IMR-90 (cell line): ENCODE measurements around the gene DAAM1.

ENCODE experiments used
- CEBPB ChIP-seq: IDR thresholded peaks from 2 replicates; pipeline ENCODE4 v1.6.1; 2012; ENCODE audit warnings: low read depth, low read length, improper control_type of control experiment
- CHD1 ChIP-seq: IDR thresholded peaks from 2 replicates; pipeline ENCODE4 v1.6.1; 2012; ENCODE audit warnings: low read depth, low read length, improper control_type of control experiment
- CTCF ChIP-seq: conservative IDR thresholded peaks from 2 replicates; pipeline ENCODE4 v1.5.1; 2012; ENCODE audit warnings: mild to moderate bottlenecking, low read depth, low read length, improper control_type of control experiment
- ELK1 ChIP-seq: fragments of 150-350 bp; IDR thresholded peaks from 2 replicates; pipeline ENCODE4 v1.6.1; 2016; ENCODE audit warnings: low read depth, mild to moderate bottlenecking, low read length, moderate library complexity, borderline replicate concordance
- FOS ChIP-seq: fragments of 150-350 bp; IDR thresholded peaks from 2 replicates; pipeline ENCODE4 v1.6.1; 2016; ENCODE audit warnings: low read depth, low read length
- MAFK ChIP-seq: IDR thresholded peaks from 2 replicates; pipeline ENCODE4 v1.6.1; 2012; ENCODE audit warnings: low read depth, low read length, improper control_type of control experiment
- MAZ ChIP-seq: IDR thresholded peaks from 2 replicates; pipeline ENCODE4 v1.6.1; 2012; ENCODE audit warnings: low read depth, mild to moderate bottlenecking, low read length, improper control_type of control experiment, moderate library complexity, borderline replicate concordance
- MXI1 ChIP-seq: IDR thresholded peaks from 2 replicates; pipeline ENCODE4 v1.6.1; 2012; ENCODE audit warnings: low read depth, mild to moderate bottlenecking, low read length, moderate library complexity, borderline replicate concordance
- POLR2A ChIP-seq: IDR thresholded peaks from 2 replicates; pipeline ENCODE4 v1.6.1; 2012; ENCODE audit warnings: mild to moderate bottlenecking, low read depth, low read length
- RAD21 ChIP-seq: IDR thresholded peaks from 2 replicates; pipeline ENCODE4 v1.6.1; 2012; ENCODE audit warnings: low read length, improper control_type of control experiment
- RFX5 ChIP-seq: IDR thresholded peaks from 2 replicates; pipeline ENCODE4 v1.8.0; 2012; ENCODE audit warnings: low read depth, mild to moderate bottlenecking, low read length, moderate library complexity
- SMC3 ChIP-seq: fragments of 150-350 bp; IDR thresholded peaks from 2 replicates; pipeline ENCODE4 v1.6.1; 2016; ENCODE audit warnings: low read depth, mild to moderate bottlenecking, antibody characterized with exemption, low read length, moderate library complexity
- USF2 ChIP-seq: fragments of 150-350 bp; IDR thresholded peaks from 2 replicates; pipeline ENCODE4 v1.6.1; 2017; ENCODE audit warnings: mild to moderate bottlenecking, antibody characterized with exemption, low read length, low read depth

- TF ChIP-seq SMC3 (no peak), CTCF (no peak), POLR2A (no peak), RAD21 (no peak), CEBPB (no peak), USF2 (no peak), RFX5 (no peak), MXI1 (no peak), MAFK (no peak), ELK1 (no peak), CHD1 (no peak), FOS (no peak), MAZ (no peak)
Measured at GRCh38 chr14:59398841-59399240, 210.4 kb downstream of the DAAM1 start.
